ENCODE measurements around the gene OR6S1. TPM values are rescaled to one million over a fixed set of nuclear protein-coding genes. Genes with fewer than 3 reads are reported as not detected.

The OR6S1 gene
- total and polyA plus RNA-seq, 2 donors (not counting 3 experiments of a cell fraction or from before 2014, with no cell fraction given), result not detected

DNA sequence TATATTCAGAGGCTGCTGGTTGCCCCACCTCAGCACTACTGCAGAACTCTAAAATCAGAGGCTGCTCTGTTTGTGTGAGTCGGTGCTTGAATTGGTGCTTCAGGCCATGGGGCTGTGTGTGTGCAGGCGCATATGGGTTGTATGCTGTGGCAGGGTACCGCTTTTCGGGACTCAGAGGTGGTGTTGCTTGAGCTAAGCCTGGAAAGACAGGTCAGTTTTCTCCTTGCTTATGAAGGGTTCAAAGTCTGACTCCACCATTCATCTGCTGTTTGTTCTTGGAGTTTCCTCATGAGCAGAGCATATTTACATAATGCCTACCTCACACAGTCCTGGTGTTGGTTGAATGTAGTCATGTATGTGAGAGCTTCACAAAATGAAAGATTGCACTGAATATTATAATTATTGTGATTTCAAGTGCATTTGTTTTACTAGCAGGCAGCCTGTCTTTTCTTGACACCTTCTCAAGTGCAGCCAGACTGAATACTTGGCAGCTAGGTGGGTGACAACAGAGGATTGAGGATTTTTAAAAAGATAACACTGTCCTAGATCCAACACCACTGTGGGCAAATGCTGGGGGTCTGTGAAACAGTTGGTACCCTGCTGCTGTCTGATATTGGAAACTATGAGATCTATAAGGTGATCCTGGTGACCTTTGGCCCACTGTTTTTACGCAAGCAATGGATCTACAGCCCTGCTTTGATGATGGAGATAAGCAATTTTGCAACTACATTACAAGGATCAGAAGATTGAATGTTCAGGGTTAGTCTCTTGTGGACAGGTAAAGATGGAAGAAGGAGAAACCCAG is 46.1 kb upstream of the OR6S1 start:
- dilution Hi-C loops (cut with MboI; ENCODE audit: extremely low pct_ligation_motif_present, low sequenced_read_pairs) (no loop called here), intact Hi-C loops (cut with micrococcal nuclease) (no loop called here)
- DNase-seq (ENCODE audit: low read depth, low spot score), result no peak
- Histone ChIP-seq H3K9me3 (replicated peaks; ENCODE audit: control insufficient read depth, insufficient read depth, low read length) (no peaks in the 10 kb centered on the region), H3K79me2 (ENCODE audit: control insufficient read depth, insufficient read depth, low read length) (no peaks in the 10 kb centered on the region), H3K4me1 (ENCODE audit: control insufficient read depth, extremely low read depth, insufficient read depth, low read length) (peaks cover 15% of the 10 kb centered on the region), H3K27me3 (ENCODE audit: control insufficient read depth in 2 of 2, insufficient read depth in 2 of 2, low read length in 2 of 2) (no peaks in the 10 kb centered on the region), H3K27ac (ENCODE audit: insufficient read depth, low read depth, low read length) (no peak overlapping the region), H3K9me1 (replicated peaks; ENCODE audit: control insufficient read depth, extremely low read depth, insufficient read depth, low read length) (no peaks in the 10 kb centered on the region), H3K36me3 (ENCODE audit: control insufficient read depth in 2 of 2, extremely low read depth in 1 of 2, insufficient read depth in 2 of 2, low read length in 2 of 2) (no peaks in the 10 kb centered on the region), H3K4me3 (replicated peaks in 1 of 3; ENCODE audit: insufficient read depth in 1 of 3, low read depth in 1 of 3, low read length in 3 of 3) (no peak overlapping the region), H2AFZ (ENCODE audit: low read depth, low read length) (no peak overlapping the region), H3K4me2 (ENCODE audit: insufficient read depth, low read length) (no peak overlapping the region), H3K9ac (replicated peaks; ENCODE audit: extremely low read depth, insufficient read depth, low read length) (no peak overlapping the region), H4K20me1 (replicated peaks; ENCODE audit: control insufficient read depth, extremely low read depth, insufficient read depth, low read length) (no peaks in the 10 kb centered on the region)
- CTCF ChIA-PET, result no interaction called here
- no TSS peak for BruUV-seq (replicated peaks)
- TF ChIP-seq POLR2AphosphoS5 (IDR thresholded peaks at IDR 0.05; ENCODE audit: insufficient read depth, low read depth, low read length), result no peak
- FAIRE-seq, result no peak
- POLR2A ChIA-PET, result interaction anchor here (0.6 kb wide), 1 partner anchor 47 kb away, joined by 4 read pairs; no protein-coding TSS in a partner anchor

- DNase-seq (ENCODE audit: low read depth, low spot score), result no peak
- BruUV-seq (replicated peaks), result no TSS peak
- TF ChIP-seq JUN (IDR thresholded peaks at IDR 0.05; ENCODE audit: borderline replicate concordance, insufficient read depth, insufficient read length, low read depth) (no peak), EZH2 (IDR thresholded peaks at IDR 0.05; ENCODE audit: borderline replicate concordance, low read depth, low read length, severe bottlenecking) (no peak), GATA2 (IDR thresholded peaks at IDR 0.05; ENCODE audit: insufficient read depth, insufficient read length, low read depth, low read length) (no peak), POLR2AphosphoS5 (IDR thresholded peaks at IDR 0.05; ENCODE audit: insufficient read depth, low read depth, low read length) (no peak), FOS (IDR thresholded peaks at IDR 0.05; ENCODE audit: borderline replicate concordance, insufficient read depth, low read length) (no peak), MYC (IDR thresholded peaks at IDR 0.05; ENCODE audit: low read depth, low read length) (no peak), POLR2A (IDR thresholded peaks at IDR 0.05; ENCODE audit: low read depth, low read length) (no peak), MAX (IDR thresholded peaks at IDR 0.05; ENCODE audit: insufficient read depth, insufficient read length) (no peak)
- TF ChIP-seq, protein P1, sequence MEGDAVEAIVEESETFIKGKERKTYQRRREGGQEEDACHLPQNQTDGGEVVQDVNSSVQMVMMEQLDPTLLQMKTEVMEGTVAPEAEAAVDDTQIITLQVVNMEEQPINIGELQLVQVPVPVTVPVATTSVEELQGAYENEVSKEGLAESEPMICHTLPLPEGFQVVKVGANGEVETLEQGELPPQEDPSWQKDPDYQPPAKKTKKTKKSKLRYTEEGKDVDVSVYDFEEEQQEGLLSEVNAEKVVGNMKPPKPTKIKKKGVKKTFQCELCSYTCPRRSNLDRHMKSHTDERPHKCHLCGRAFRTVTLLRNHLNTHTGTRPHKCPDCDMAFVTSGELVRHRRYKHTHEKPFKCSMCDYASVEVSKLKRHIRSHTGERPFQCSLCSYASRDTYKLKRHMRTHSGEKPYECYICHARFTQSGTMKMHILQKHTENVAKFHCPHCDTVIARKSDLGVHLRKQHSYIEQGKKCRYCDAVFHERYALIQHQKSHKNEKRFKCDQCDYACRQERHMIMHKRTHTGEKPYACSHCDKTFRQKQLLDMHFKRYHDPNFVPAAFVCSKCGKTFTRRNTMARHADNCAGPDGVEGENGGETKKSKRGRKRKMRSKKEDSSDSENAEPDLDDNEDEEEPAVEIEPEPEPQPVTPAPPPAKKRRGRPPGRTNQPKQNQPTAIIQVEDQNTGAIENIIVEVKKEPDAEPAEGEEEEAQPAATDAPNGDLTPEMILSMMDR (IDR thresholded peaks at IDR 0.05; ENCODE audit: extremely low read depth in 1 of 2, insufficient read depth in 1 of 2, low read depth in 1 of 2, low read length in 2 of 2), result no peak
- no peak for FAIRE-seq
- Histone ChIP-seq H3K9me3 (replicated peaks; ENCODE audit: control insufficient read depth, insufficient read depth, low read length) (no peaks in the 10 kb centered on the region), H3K27ac (ENCODE audit: insufficient read depth, low read depth, low read length) (no peak overlapping the region), H3K9ac (replicated peaks; ENCODE audit: extremely low read depth, insufficient read depth, low read length) (no peak overlapping the region), H3K36me3 (ENCODE audit: control insufficient read depth in 2 of 2, extremely low read depth in 1 of 2, insufficient read depth in 2 of 2, low read length in 2 of 2) (no peaks in the 10 kb centered on the region), H3K4me2 (ENCODE audit: insufficient read depth, low read length) (no peak overlapping the region), H3K4me1 (ENCODE audit: control insufficient read depth, extremely low read depth, insufficient read depth, low read length) (peaks cover 21% of the 10 kb centered on the region), H4K20me1 (replicated peaks; ENCODE audit: control insufficient read depth, extremely low read depth, insufficient read depth, low read length) (no peaks in the 10 kb centered on the region), H3K9me1 (replicated peaks; ENCODE audit: control insufficient read depth, extremely low read depth, insufficient read depth, low read length) (no peaks in the 10 kb centered on the region), H3K79me2 (ENCODE audit: control insufficient read depth, insufficient read depth, low read length) (no peaks in the 10 kb centered on the region), H3K27me3 (ENCODE audit: control insufficient read depth in 2 of 2, insufficient read depth in 2 of 2, low read length in 2 of 2) (no peaks in the 10 kb centered on the region), H3K4me3 (replicated peaks in 1 of 3; ENCODE audit: insufficient read depth in 1 of 3, low read depth in 1 of 3, low read length in 3 of 3) (no peak overlapping the region), H2AFZ (ENCODE audit: low read depth, low read length) (no peak overlapping the region)
- CTCF ChIA-PET, result no interaction called here
- dilution Hi-C loops (cut with MboI; ENCODE audit: extremely low pct_ligation_motif_present, low sequenced_read_pairs) (no loop called here), intact Hi-C loops (cut with micrococcal nuclease) (no loop called here)
- POLR2A ChIA-PET, result interaction anchor here (0.6 kb wide), 1 partner anchor 46 kb away, joined by 4 read pairs; no protein-coding TSS in a partner anchor
Observed at GRCh38 chr14:20686386-20687143, 45.1 kb upstream of the OR6S1 start.
